ENCODE results near the gene LAYN.

Gene LAYN

DNA sequence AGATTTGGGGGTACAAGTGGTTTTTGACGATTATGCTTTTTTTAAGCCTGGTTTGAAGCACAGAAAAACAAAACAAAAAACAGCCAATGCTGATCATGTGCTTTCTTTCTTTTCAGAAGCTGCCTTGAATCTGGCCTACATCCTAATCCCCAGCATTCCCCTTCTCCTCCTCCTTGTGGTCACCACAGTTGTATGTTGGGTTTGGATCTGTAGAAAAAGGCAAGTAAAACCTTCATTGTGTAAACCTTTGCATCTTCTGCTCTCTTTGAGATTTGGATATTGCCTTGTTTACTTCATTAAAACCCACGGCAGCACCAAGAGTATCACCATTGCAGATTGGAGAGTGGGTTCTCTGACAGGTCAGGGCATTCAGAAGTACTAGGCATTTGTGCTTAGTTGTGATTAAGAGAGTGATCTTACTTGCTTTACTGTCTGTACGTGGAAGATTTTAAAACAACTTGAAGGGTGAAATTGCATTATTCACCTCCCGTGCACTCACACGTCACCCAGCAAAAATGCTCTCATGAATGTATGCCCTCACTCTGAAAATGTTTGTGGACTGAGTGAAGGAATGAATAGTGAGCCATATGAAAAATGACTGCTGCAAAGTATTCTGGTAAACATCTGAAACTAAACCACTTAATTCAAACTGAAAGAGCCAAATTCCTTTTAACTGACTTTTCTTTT is 17.0 kb downstream of the LAYN start:
- H3K4me3 ChIP-seq (ENCODE audit: low read depth, low read length): no peak overlapping the region
- DNase-seq (ENCODE audit: low read depth): no peak
- TF ChIP-seq MYC (IDR thresholded peaks at IDR 0.05; ENCODE audit: low read depth, low read length) (no peak), POLR2A (IDR thresholded peaks at IDR 0.05; ENCODE audit: extremely low read depth, insufficient read length) (no peak)
- TF ChIP-seq, protein P1, sequence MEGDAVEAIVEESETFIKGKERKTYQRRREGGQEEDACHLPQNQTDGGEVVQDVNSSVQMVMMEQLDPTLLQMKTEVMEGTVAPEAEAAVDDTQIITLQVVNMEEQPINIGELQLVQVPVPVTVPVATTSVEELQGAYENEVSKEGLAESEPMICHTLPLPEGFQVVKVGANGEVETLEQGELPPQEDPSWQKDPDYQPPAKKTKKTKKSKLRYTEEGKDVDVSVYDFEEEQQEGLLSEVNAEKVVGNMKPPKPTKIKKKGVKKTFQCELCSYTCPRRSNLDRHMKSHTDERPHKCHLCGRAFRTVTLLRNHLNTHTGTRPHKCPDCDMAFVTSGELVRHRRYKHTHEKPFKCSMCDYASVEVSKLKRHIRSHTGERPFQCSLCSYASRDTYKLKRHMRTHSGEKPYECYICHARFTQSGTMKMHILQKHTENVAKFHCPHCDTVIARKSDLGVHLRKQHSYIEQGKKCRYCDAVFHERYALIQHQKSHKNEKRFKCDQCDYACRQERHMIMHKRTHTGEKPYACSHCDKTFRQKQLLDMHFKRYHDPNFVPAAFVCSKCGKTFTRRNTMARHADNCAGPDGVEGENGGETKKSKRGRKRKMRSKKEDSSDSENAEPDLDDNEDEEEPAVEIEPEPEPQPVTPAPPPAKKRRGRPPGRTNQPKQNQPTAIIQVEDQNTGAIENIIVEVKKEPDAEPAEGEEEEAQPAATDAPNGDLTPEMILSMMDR (IDR thresholded peaks at IDR 0.05; ENCODE audit: low read depth, low read length): no peak
- TF ChIP-seq, protein P2, sequence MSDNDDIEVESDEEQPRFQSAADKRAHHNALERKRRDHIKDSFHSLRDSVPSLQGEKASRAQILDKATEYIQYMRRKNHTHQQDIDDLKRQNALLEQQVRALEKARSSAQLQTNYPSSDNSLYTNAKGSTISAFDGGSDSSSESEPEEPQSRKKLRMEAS (IDR thresholded peaks at IDR 0.05; ENCODE audit: low read depth, low read length): no peak

DNA sequence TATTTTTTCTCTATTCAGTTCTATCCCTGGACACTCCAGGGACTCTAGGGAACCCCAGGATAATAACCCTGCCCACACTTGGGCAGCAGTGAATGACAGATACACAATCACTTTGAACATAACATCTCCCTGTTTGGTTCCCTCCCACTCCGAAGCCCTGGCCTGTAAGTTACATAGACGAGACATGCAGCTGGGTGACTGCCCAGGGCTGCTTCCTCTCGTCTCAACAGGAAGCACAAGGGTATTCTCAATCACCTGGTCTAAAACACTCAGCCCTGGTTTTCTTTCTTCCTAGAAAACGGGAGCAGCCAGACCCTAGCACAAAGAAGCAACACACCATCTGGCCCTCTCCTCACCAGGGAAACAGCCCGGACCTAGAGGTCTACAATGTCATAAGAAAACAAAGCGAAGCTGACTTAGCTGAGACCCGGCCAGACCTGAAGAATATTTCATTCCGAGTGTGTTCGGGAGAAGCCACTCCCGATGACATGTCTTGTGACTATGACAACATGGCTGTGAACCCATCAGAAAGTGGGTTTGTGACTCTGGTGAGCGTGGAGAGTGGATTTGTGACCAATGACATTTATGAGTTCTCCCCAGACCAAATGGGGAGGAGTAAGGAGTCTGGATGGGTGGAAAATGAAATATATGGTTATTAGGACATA is 19.4 kb downstream of the LAYN start:
- TF ChIP-seq MYC (IDR thresholded peaks at IDR 0.05; ENCODE audit: low read depth, low read length) (no peak), POLR2A (IDR thresholded peaks at IDR 0.05; ENCODE audit: extremely low read depth, insufficient read length) (no peak)
- TF ChIP-seq, protein P2 (IDR thresholded peaks at IDR 0.05; ENCODE audit: low read depth, low read length): no peak
- TF ChIP-seq, protein P1 (IDR thresholded peaks at IDR 0.05; ENCODE audit: low read depth, low read length): no peak
- no peak overlapping the region for H3K4me3 ChIP-seq (ENCODE audit: low read depth, low read length)
- no peak for DNase-seq (ENCODE audit: low read depth)

DNA sequence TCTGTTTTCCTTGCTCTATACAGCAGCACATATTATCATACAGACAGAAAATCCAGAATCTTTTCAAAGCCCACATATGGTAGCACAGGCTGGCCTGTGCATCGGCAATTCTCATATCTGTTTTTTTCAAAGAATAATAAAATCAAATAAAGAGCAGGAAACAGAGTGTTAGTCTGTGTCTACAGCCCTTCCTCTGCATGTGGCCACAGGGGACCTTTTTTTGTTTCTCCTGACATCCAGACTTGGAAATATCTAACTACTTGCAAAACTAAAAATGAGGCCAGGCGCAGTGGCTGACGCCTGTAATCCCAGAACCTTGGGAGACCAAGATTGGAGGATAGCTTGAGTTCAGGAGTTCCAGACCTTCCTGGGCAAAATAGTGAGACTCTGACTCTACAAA is 20.3 kb downstream of the LAYN start:
- TF ChIP-seq, protein P1 (IDR thresholded peaks at IDR 0.05; ENCODE audit: low read depth, low read length): no peak
- TF ChIP-seq POLR2A (IDR thresholded peaks at IDR 0.05; ENCODE audit: extremely low read depth, insufficient read length) (no peak), MYC (IDR thresholded peaks at IDR 0.05; ENCODE audit: low read depth, low read length) (no peak)
- TF ChIP-seq, protein P2 (IDR thresholded peaks at IDR 0.05; ENCODE audit: low read depth, low read length): no peak
- H3K4me3 ChIP-seq (ENCODE audit: low read depth, low read length): no peak overlapping the region
- no peak for DNase-seq (ENCODE audit: low read depth)

DNA sequence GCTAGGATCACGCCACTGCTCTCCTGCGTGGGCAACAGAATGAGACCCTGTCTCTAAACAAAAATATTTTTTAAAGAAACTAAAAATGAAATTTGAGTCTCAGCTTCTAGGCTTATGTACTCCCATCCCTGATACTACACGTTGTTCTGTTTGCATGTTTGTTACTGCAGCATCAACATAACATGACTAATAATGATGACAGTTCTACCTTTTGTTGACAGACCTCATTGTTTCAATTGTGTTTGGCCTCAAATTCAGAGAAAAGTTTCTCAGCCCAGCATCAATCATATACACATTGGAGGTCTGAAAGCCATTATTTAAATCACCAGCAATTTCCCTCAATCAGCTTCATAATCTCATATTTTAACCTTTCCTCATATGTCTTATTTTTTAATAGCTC is 20.8 kb downstream of the LAYN start:
- no peak for DNase-seq (ENCODE audit: low read depth)
- TF ChIP-seq MYC (IDR thresholded peaks at IDR 0.05; ENCODE audit: low read depth, low read length) (no peak), POLR2A (IDR thresholded peaks at IDR 0.05; ENCODE audit: extremely low read depth, insufficient read length) (no peak)
- TF ChIP-seq, protein P2 (IDR thresholded peaks at IDR 0.05; ENCODE audit: low read depth, low read length): no peak
- TF ChIP-seq, protein P1 (IDR thresholded peaks at IDR 0.05; ENCODE audit: low read depth, low read length): no peak
- H3K4me3 ChIP-seq (ENCODE audit: low read depth, low read length): no peak overlapping the region

DNA sequence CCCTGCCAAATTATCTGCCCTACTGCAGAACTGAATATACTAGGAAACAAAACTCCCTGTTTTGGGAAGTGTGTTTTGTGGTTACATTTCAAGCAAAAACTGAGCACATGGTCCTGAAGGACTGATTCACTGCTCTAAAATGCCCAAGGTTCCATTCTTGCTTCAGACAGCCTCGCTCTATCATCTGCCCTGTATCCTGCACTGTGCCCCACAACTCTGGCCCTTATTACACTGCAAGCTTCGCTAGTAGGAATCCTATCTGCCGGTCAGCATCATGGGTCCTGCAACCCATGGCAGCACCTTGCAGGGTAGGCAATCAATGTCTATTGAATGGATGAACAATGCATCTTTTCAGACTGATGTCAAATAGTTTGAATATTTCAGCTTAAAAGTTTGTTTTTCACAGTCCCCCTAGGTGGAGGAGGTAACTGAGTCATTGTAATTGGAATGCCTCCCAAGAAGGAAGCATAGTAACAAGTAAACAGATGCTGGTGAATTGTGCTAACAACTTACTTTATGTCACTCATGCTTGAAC is 21.3 kb downstream of the LAYN start:
- no peak for DNase-seq (ENCODE audit: low read depth)

More for the DNA sequence above, 21.3 kb downstream of the LAYN start:
- no peak overlapping the region for H3K4me3 ChIP-seq (ENCODE audit: low read depth, low read length)
- TF ChIP-seq, protein P2 (IDR thresholded peaks at IDR 0.05; ENCODE audit: low read depth, low read length): no peak
- TF ChIP-seq POLR2A (IDR thresholded peaks at IDR 0.05; ENCODE audit: extremely low read depth, insufficient read length) (no peak), MYC (IDR thresholded peaks at IDR 0.05; ENCODE audit: low read depth, low read length) (no peak)
- TF ChIP-seq, protein P1 (IDR thresholded peaks at IDR 0.05; ENCODE audit: low read depth, low read length): no peak
